Loucy (cell line): ENCODE measurements around the gene OIP5.
"Not testable (repeated sequence)": the region's sequence is repeated elsewhere in the genome, so short reads cannot be mapped to it uniquely, and the experiment has no call there.

Source experiments
- H2AFZ ChIP-seq: fragments of 200-600 bp; sonication (generic); 2 replicates; pipeline ENCODE4 v1.6.0; 2016; ENCODE audit warnings: antibody characterized with exemption, mild to moderate bottlenecking, low read length, moderate library complexity
- H3F3A ChIP-seq: fragments of 200-600 bp; 2 replicates; pipeline ENCODE4 v1.6.0; 2016; ENCODE audit warnings: antibody characterized with exemption, low read depth, mild to moderate bottlenecking
- H3K27me3 ChIP-seq: fragments of 200-600 bp; sonication (generic); 2 replicates; pipeline ENCODE4 v1.6.1; 2014; ENCODE audit warnings: low read length, mild to moderate bottlenecking; ENCODE audit not compliant: insufficient read depth, poor library complexity, severe bottlenecking
- H3K36me3 ChIP-seq: fragments of 200-600 bp; sonication (generic); 2 replicates; pipeline ENCODE4 v1.6.1; 2016; ENCODE audit warnings: low read length; ENCODE audit not compliant: insufficient read depth
- H3K4me1 ChIP-seq: fragments of 200-600 bp; sonication (generic); 2 replicates; pipeline ENCODE4 v1.5.1; 2014; ENCODE audit warnings: low read length, mild to moderate bottlenecking; ENCODE audit not compliant: insufficient read depth, poor library complexity, severe bottlenecking
- H3K4me2 ChIP-seq: fragments of 200-600 bp; sonication (generic); 2 replicates; pipeline ENCODE4 v1.6.0; 2014; ENCODE audit warnings: antibody characterized with exemption, low read length, low read depth, mild to moderate bottlenecking; ENCODE audit not compliant: poor library complexity, severe bottlenecking
- H3K4me3 ChIP-seq: fragments of 200-600 bp; sonication (generic); 2 replicates; pipeline ENCODE4 v1.5.1; 2014; ENCODE audit warnings: low read length, mild to moderate bottlenecking, mixed read lengths; ENCODE audit not compliant: poor library complexity, severe bottlenecking
- H3K79me2 ChIP-seq: fragments of 200-600 bp; sonication (generic); 2 replicates; pipeline ENCODE4 v1.6.1; 2014; ENCODE audit warnings: low read length; ENCODE audit not compliant: insufficient read depth
- H3K9ac ChIP-seq: fragments of 200-600 bp; sonication (generic); 2 replicates; pipeline ENCODE4 v1.6.0; 2014; ENCODE audit warnings: mild to moderate bottlenecking, low read depth, low read length, moderate library complexity; ENCODE audit not compliant: poor library complexity, severe bottlenecking
- H3K9me2 ChIP-seq: fragments of 200-600 bp; sonication (generic); replicated peaks from 2 replicates; pipeline ENCODE4 v1.6.1; 2016; ENCODE audit warnings: low read depth, low read length, mixed read lengths
- H3K9me3 ChIP-seq: fragments of 200-600 bp; sonication (generic); 2 replicates; pipeline ENCODE4 v1.6.1; 2014; ENCODE audit warnings: mild to moderate bottlenecking, antibody characterized with exemption, low read length, low read depth; ENCODE audit not compliant: insufficient read depth
- H4K20me1 ChIP-seq: fragments of 200-600 bp; sonication (generic); 2 replicates; pipeline ENCODE4 v1.6.0; 2014; ENCODE audit warnings: antibody characterized with exemption, low read length, mild to moderate bottlenecking; ENCODE audit not compliant: insufficient read depth, poor library complexity, severe bottlenecking
- EZH2phosphoT487 ChIP-seq: fragments of 200-600 bp; IDR thresholded peaks from 2 replicates; pipeline ENCODE4 v1.6.1; 2018; ENCODE audit warnings: antibody characterized with exemption, mild to moderate bottlenecking, moderate library complexity, borderline replicate concordance
- TF ChIP-seq, protein P1 (sequence below): fragments of 200-600 bp; sonication (generic); conservative IDR thresholded peaks from 2 replicates; pipeline ENCODE4 v1.5.1; 2014; ENCODE audit warnings: mild to moderate bottlenecking, antibody characterized with exemption, low read length

Gene OIP5

DNA sequence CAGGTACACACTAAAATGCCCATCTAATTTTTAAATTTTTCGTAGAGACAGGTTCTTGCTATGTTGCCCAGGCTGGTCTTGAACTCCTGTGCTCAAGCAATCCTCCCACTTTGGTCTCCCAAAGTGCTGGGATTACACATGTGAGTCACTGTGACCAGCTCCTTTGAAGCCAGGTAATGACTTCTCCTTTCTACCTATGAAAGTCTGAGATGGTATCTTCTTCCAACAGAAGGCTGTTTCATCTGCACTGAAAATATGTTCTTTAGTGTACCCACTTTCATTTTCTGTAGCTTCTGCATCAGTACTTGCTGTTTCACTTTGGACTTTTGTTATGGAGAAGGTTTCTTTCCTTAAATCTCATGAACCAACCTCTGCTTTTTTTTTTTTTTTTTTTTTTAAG, 8.8 kb downstream of the OIP5 start:
- peaks cover 37% of the 10 kb centered on the region; the same call in 1 of the 2 replicates for H3K79me2 ChIP-seq
- no peaks in the 10 kb centered on the region for H3K27me3 ChIP-seq
- H3K4me3 ChIP-seq: no peak overlapping the region
- H3K9me2 ChIP-seq: no peaks in the 10 kb centered on the region
- H2AFZ ChIP-seq: no peak overlapping the region
- no peak overlapping the region for H3K4me2 ChIP-seq
- H3K9me3 ChIP-seq: no peaks in the 10 kb centered on the region
- no peak overlapping the region for H3K9ac ChIP-seq
- no peaks in the 10 kb centered on the region for H3F3A ChIP-seq
- H3K4me1 ChIP-seq: no peaks in the 10 kb centered on the region
- H4K20me1 ChIP-seq: no peaks in the 10 kb centered on the region
- H3K36me3 ChIP-seq: peaks cover 6% of the 10 kb centered on the region; the same call in 1 of the 2 replicates
- no peak for TF ChIP-seq EZH2phosphoT487
- TF ChIP-seq, protein P1, sequence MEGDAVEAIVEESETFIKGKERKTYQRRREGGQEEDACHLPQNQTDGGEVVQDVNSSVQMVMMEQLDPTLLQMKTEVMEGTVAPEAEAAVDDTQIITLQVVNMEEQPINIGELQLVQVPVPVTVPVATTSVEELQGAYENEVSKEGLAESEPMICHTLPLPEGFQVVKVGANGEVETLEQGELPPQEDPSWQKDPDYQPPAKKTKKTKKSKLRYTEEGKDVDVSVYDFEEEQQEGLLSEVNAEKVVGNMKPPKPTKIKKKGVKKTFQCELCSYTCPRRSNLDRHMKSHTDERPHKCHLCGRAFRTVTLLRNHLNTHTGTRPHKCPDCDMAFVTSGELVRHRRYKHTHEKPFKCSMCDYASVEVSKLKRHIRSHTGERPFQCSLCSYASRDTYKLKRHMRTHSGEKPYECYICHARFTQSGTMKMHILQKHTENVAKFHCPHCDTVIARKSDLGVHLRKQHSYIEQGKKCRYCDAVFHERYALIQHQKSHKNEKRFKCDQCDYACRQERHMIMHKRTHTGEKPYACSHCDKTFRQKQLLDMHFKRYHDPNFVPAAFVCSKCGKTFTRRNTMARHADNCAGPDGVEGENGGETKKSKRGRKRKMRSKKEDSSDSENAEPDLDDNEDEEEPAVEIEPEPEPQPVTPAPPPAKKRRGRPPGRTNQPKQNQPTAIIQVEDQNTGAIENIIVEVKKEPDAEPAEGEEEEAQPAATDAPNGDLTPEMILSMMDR: no peak

GRCh38 chr15:41320805-41321330, 11.5 kb downstream of the OIP5 start:
- not testable (repeated sequence) for H3K36me3 ChIP-seq, H4K20me1 ChIP-seq, H3K27me3 ChIP-seq, H3K9ac ChIP-seq, H3F3A ChIP-seq, H3K4me1 ChIP-seq, H3K4me3 ChIP-seq, H3K4me2 ChIP-seq, H3K9me3 ChIP-seq, H2AFZ ChIP-seq, H3K9me2 ChIP-seq
- peaks cover 18% of the 10 kb centered on the region; the same call in 1 of the 2 replicates for H3K79me2 ChIP-seq

DNA sequence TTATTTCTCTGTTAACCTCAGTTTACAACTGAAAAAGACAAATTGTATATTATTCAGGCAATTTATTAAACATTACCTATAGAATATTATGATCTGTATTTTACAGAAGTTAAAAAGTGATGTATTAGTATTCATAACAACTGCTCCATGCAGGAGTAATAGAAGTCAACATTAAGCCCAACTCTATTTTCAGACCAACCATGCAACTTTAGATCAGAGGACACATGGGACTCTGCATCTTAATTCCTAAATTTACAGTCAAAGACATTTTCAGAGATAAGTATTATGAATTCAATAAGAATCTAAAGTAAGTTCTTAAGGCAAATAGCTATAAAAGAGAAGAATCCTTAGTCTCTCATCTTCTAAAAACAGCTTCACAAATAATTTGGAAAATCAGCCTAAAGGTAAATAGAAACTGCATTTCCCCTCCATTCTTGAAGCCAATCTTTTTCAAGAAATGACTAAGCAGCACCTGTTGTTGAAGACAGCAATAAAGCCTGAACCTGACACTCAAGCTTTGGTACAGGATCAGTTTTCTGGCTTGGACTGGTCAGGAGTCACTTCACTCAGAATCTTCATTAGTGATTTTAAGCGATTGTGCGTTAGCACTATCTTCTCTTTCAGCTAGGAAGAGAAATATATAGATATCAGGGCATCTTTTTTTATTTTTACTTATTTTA, 23.0 kb downstream of the OIP5 start:
- H3K27me3 ChIP-seq: no peaks in the 10 kb centered on the region
- no peaks in the 10 kb centered on the region; the same call in 1 of the 2 replicates for H3F3A ChIP-seq
- TF ChIP-seq, protein P1: no peak
- TF ChIP-seq EZH2phosphoT487: no peak
- no peaks in the 10 kb centered on the region for H3K79me2 ChIP-seq
- H3K9ac ChIP-seq: no peak overlapping the region
- no peaks in the 10 kb centered on the region for H3K9me2 ChIP-seq
- H3K4me2 ChIP-seq: no peak overlapping the region
- no peaks in the 10 kb centered on the region for H3K9me3 ChIP-seq
- H2AFZ ChIP-seq: no peak overlapping the region
- H3K4me3 ChIP-seq: no peak overlapping the region
- no peaks in the 10 kb centered on the region for H4K20me1 ChIP-seq
- H3K4me1 ChIP-seq: peaks cover 12% of the 10 kb centered on the region
- H3K36me3 ChIP-seq: peaks cover 34% of the 10 kb centered on the region; the same call in 1 of the 2 replicates

- no peaks in the 10 kb centered on the region for H3K27me3 ChIP-seq
- H3K4me1 ChIP-seq: peaks cover 14% of the 10 kb centered on the region
- no peaks in the 10 kb centered on the region for H3K9me3 ChIP-seq
- H3F3A ChIP-seq: peaks cover 1% of the 10 kb centered on the region; the same call in 1 of the 2 replicates
- H3K79me2 ChIP-seq: no peaks in the 10 kb centered on the region
- no peak overlapping the region for H3K4me3 ChIP-seq
- H3K9ac ChIP-seq: no peak overlapping the region
- TF ChIP-seq EZH2phosphoT487: no peak
- TF ChIP-seq, protein P1: no peak
- H4K20me1 ChIP-seq: no peaks in the 10 kb centered on the region
- no peaks in the 10 kb centered on the region for H3K9me2 ChIP-seq
- no peak overlapping the region for H2AFZ ChIP-seq
- H3K36me3 ChIP-seq: peaks cover 21% of the 10 kb centered on the region; the same call in 1 of the 2 replicates
- H3K4me2 ChIP-seq: no peak overlapping the region
These were observed 24.7 kb downstream of the OIP5 start for GRCh38 chr15:41307679-41308078.
